Fibroblast of pulmonary artery (primary cell): ENCODE measurements around the gene MDK.
A peak's percentile ranks its signal among the peaks of the same experiment; 100 is the strongest.

ENCODE experiments used
- DNase-seq: peaks from one replicate; pipeline ENCODE4 v3.0.0-alpha.2; 2010; ENCODE audit warnings: low read depth
- H3K4me3 ChIP-seq: replicated peaks from 2 replicates; pipeline ENCODE4 v1.5.1; 2011; ENCODE audit warnings: low read depth, mild to moderate bottlenecking, control low read depth, low read length, moderate library complexity
- TF ChIP-seq, protein P1 (sequence below): IDR thresholded peaks from 2 replicates; pipeline ENCODE4 v1.5.1; 2011; ENCODE audit warnings: mild to moderate bottlenecking, control low read depth, low read length, inconsistent platforms; ENCODE audit errors: missing control alignments

MDK gene

DNA sequence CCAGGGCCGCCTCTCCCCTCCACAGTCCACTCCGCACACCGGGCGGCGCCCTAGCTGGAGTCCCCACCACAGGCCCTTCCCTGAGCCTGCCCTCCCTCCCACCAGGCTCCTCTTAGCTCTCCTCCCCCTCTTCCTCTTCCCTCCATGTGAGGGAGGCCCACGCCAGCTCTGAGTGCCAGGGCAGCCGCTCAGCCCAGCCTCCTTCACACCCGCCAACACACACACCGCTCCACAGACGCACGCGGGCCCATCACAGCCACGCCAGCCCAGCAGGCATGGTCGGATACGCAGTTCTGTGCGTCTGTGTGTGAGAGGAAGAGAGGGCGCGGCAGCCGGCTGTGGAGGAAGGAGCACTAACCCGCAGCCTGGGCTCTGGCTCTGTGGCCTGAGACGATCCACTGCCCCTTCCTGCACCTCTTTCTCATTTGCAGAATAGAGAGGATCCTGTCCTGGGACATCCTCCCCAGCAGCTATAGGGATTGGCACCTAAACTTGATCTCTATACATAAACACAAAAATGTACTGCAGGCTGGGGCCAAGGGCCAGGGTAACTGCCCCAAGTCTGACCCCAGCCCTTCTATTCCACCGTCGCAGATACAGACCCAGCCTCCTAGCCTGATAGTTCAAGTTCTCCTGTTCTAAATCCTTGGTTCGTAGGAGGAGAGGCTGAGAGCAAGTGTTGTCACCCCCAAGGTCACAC lies 6.6 kb downstream of the MDK start:
- no peak for DNase-seq
- no peak overlapping the region for H3K4me3 ChIP-seq

GRCh38 chr11:46388619-46389449 lies 7.4 kb downstream of the MDK start:
- TF ChIP-seq, protein P1, sequence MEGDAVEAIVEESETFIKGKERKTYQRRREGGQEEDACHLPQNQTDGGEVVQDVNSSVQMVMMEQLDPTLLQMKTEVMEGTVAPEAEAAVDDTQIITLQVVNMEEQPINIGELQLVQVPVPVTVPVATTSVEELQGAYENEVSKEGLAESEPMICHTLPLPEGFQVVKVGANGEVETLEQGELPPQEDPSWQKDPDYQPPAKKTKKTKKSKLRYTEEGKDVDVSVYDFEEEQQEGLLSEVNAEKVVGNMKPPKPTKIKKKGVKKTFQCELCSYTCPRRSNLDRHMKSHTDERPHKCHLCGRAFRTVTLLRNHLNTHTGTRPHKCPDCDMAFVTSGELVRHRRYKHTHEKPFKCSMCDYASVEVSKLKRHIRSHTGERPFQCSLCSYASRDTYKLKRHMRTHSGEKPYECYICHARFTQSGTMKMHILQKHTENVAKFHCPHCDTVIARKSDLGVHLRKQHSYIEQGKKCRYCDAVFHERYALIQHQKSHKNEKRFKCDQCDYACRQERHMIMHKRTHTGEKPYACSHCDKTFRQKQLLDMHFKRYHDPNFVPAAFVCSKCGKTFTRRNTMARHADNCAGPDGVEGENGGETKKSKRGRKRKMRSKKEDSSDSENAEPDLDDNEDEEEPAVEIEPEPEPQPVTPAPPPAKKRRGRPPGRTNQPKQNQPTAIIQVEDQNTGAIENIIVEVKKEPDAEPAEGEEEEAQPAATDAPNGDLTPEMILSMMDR = no peak
- no peak for DNase-seq
- H3K4me3 ChIP-seq = no peak overlapping the region

More for the DNA sequence above, 6.6 kb downstream of the MDK start:
- TF ChIP-seq, protein P1 = no peak

DNA sequence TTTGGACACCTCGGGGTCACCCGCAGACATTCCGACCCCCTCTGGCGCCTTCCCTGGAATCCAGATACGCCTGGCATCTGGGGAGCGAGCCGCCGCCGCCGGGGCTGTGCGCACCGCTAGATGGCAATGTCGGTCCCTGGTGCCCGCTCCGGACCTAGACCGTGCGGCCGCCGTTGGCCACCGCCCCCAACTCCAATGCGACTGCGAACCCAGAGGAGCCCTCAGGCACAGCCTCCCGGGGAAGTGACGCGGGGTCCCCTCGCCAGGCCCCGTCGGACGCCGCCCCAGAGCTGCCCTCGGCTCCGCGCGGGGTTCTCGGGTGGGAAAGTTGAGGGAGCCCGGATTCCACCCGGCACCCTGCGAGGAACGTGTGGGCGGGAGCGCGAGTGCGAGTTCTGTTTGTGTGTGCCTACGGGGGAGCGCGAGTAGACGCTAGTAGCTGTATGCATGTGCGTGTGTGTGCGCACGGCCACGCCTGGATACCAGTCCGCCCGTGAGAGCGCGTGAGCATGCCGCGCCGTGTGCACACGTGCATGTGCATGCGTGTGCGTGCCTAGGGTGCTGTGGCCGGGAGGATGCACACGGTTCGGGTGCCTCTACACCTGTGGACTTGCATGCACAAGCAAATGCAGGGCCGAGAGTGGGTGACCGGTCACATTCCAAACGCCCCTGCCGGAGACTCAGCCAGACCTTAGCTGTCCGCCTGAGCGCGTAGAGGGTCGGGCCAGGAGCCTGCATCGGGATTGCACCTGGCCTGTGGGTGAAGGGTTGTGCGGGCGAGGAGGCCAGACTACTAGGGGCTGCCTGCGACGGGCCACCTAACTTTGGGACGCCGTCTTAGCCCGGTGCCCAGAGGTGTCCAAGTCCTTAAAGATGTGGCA lies 8.2 kb downstream of the MDK start:
- peak; percentile 64 for DNase-seq
- peak overlapping the region; percentile 57 for H3K4me3 ChIP-seq
- TF ChIP-seq, protein P1 = peak; percentile 61

DNA sequence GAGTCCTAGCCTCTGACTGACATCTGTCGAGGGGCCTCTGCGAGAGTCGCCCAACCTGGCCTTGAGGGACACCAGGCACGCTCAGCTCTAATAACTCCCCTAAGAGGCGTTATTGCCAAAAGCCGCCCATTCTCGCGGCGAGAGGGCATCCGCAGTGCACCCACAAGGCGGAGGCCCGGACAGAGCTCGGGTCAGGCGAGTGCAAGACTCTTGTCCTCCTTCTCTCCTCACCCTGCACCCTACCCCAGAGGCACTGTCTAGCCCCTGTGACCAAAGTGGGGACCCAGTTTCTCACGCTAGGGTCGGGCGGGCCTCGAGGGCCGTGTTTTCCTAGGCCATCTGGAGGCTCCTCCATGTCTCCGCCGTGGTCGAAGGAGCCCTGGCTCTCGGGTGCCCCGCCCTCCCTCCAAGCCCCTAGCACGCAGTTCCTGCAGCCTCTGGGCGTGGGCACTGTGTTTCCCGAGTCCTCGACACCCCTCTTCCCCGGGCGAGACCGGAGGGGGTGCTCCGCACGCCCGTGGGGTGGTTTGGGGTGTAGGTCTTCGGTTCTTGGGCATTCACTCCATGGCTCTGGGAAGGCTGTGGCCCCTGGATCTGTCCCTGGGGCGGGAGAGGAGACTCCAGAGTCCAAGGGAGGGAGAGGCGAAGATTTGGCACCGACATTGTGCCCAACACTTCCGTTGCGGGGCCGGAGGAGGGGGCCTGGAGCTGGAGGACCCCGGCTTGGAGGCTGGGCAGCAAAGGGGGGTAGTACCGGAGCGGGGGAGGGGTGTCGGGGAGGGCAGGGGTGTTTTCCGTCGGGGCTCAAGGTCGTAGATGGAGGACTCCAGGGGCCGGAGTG lies 9.1 kb downstream of the MDK start:
- TF ChIP-seq, protein P1 = no peak
- no peak for DNase-seq
- no peak overlapping the region for H3K4me3 ChIP-seq

DNA sequence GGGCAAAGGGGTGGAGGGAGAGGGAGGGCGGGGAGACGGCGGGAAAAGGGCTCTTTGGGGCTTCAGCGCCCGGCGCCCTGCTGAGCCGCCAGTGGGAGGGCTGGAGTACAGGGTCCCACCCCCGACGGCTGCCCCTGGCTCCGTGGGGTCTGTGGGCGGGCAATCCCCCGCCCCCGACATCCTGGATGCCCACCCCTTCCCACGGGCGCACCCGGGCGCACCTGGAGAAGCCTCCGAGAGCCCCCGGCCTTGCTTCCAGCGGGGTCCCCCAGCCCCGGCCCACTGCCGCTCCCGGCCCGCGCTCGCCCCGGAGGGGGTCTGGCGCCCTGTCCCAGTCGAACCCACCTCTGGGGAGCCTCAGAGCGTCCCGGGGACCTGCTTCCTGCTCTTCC lies 9.7 kb downstream of the MDK start:
- DNase-seq = no peak
- TF ChIP-seq, protein P1 = no peak
- H3K4me3 ChIP-seq = peak overlapping the region; percentile 22
